ENCODE data around the gene NOL12. TPM values are rescaled to one million over a fixed set of nuclear protein-coding genes. Genes with fewer than 3 reads are reported as not detected.
A peak's percentile ranks its signal among the peaks of the same experiment; 100 is the strongest.

Gene NOL12
- total and polyA plus RNA-seq, 8 donors = 6.0 to 25.6 (median 10.3) TPM

GRCh38 chr22:37639771-37640590 is 46.2 kb upstream of the NOL12 start:
- H3K27me3 ChIP-seq = no peaks in the 10 kb centered on the region
- H3K36me3 ChIP-seq = no peaks in the 10 kb centered on the region
- H3K4me1 ChIP-seq = peaks cover 0 to 12% (median 5%) of the 10 kb centered on the region in 3 donors
- H3K9me3 ChIP-seq = no peaks in the 10 kb centered on the region
- intact Hi-C loops (cut with DNase I) = loop anchor here in 2 of 3 donors (5.0 to 10.0 kb wide), 2 partner anchors 42 to 155 kb away; no protein-coding TSS in a partner anchor
- H3K4me3 ChIP-seq = peak overlapping the region; percentile 45 to 88 (median 61)
- TF ChIP-seq CTCF (IDR thresholded peaks at IDR 0.05) = no peak
- H3K27ac ChIP-seq = peak overlapping the region in 2 of 4 donors; percentile 8 to 22
- DNase-seq (peak in 1 of 6 donors; percentile 56), ATAC-seq (peak in 3 of 4 donors; percentile 5 to 12 (median 12)), FAIRE-seq (no peak)
- 11 to 13% methylated on average over 16 to 26 of the region's 27 CpGs for WGBS, 2 donors

GRCh38 chr22:37640591-37641560 is 45.3 kb upstream of the NOL12 start:
- FAIRE-seq = no peak
- WGBS, 2 donors = 78 to 80% methylated on average over 23 to 24 of the region's 24 CpGs
- H3K4me1 ChIP-seq = peaks cover 0 to 12% (median 5%) of the 10 kb centered on the region in 3 donors

GRCh38 chr22:37641561-37641949 is 44.6 kb upstream of the NOL12 start:
- no peak overlapping the region for H3K27ac ChIP-seq
- DNase-seq = no peak
- no peaks in the 10 kb centered on the region for H3K36me3 ChIP-seq
- H3K27me3 ChIP-seq = no peaks in the 10 kb centered on the region
- H3K9me3 ChIP-seq = no peaks in the 10 kb centered on the region
- intact Hi-C loops (cut with DNase I) = loop anchor here in 2 of 3 donors (5.0 to 10.0 kb wide), 2 partner anchors 41 to 153 kb away; no protein-coding TSS in a partner anchor
- WGBS, 2 donors = 69 to 73% methylated on average over 5 of the region's 5 CpGs
- no peak for ATAC-seq
- H3K4me3 ChIP-seq = no peak overlapping the region
- FAIRE-seq = no peak
- TF ChIP-seq CTCF (IDR thresholded peaks at IDR 0.05) = no peak
- peaks cover 0 to 12% (median 5%) of the 10 kb centered on the region in 3 donors for H3K4me1 ChIP-seq

More at GRCh38 chr22:37640591-37641560, 45.3 kb upstream of the NOL12 start:
- Histone ChIP-seq H3K27me3 (no peaks in the 10 kb centered on the region), H3K4me3 (peak overlapping the region in 2 of 4 donors; percentile 65 to 88), H3K36me3 (no peaks in the 10 kb centered on the region), H3K9me3 (no peaks in the 10 kb centered on the region), H3K27ac (no peak overlapping the region)
- ATAC-seq (no peak), DNase-seq (peak in 1 of 6 donors; percentile 70)
- no peak for TF ChIP-seq CTCF (IDR thresholded peaks at IDR 0.05)
- intact Hi-C loops (cut with DNase I) = loop anchor here in 2 of 3 donors (5.0 to 10.0 kb wide), 2 partner anchors 41 to 154 kb away; no protein-coding TSS in a partner anchor

- ATAC-seq (peak; percentile 72 to 84 (median 82)), DNase-seq (peak; percentile 70 to 98 (median 90)), FAIRE-seq (no peak)
- H3K27me3 ChIP-seq = no peaks in the 10 kb centered on the region
- peak; percentile 92 to 95 (median 93) for TF ChIP-seq CTCF (IDR thresholded peaks at IDR 0.05)
- intact Hi-C loops (cut with DNase I) = loop anchor here in 2 of 3 donors (5.0 to 10.0 kb wide), 2 partner anchors 39 to 151 kb away; no protein-coding TSS in a partner anchor
- 32 to 33% methylated on average over 9 of the region's 9 CpGs for WGBS, 2 donors
- no peak overlapping the region for H3K4me3 ChIP-seq
- H3K4me1 ChIP-seq = peaks cover 0 to 12% (median 5%) of the 10 kb centered on the region in 3 donors
- no peaks in the 10 kb centered on the region for H3K9me3 ChIP-seq
- H3K36me3 ChIP-seq = no peaks in the 10 kb centered on the region
- no peak overlapping the region for H3K27ac ChIP-seq
Measured at GRCh38 chr22:37643225-37643847, 42.8 kb upstream of the NOL12 start.
